Tibial nerve (tissue), 4 donors: ENCODE data around the gene ZNF606. TPM values are rescaled to one million over a fixed set of nuclear protein-coding genes. Genes with fewer than 3 reads are reported as not detected.
"Not testable (repeated sequence)": the region's sequence is repeated elsewhere in the genome, so short reads cannot be mapped to it uniquely, and the experiment has no call there.

Experiments
- DNase-seq, 2 donors: peaks; one replicate each; pipeline ENCODE4 v3.0.0-alpha.2; 2019; ENCODE audit warnings: low spot score in 2 of 2
- H3K27ac ChIP-seq, 4 donors: fragments of 200-600 bp; sonication (generic) in 3 of 4; one replicate each; pipeline ENCODE4 v1.5.1; 2017 to 2019; ENCODE audit warnings: mild to moderate bottlenecking in 1 of 4
- H3K27me3 ChIP-seq, 2 donors: fragments of 200-600 bp; sonication (generic) in 1 of 2; one replicate each; pipeline versions ENCODE4 v1.5.1 to v1.6.0; 2017 to 2019
- H3K36me3 ChIP-seq, 3 donors: fragments of 200-600 bp; sonication (generic); one replicate each; pipeline ENCODE4 v1.5.1; 2018 to 2019
- H3K4me1 ChIP-seq, 4 donors: fragments of 200-600 bp; sonication (generic) in 3 of 4; one replicate each; pipeline ENCODE4 v1.5.1; 2017 to 2019
- H3K4me3 ChIP-seq, 4 donors: fragments of 200-600 bp; sonication (generic) in 3 of 4; one replicate each; pipeline ENCODE4 v1.5.1; 2017 to 2019; ENCODE audit warnings: mild to moderate bottlenecking in 1 of 4, moderate library complexity in 1 of 4
- H3K9me3 ChIP-seq, 4 donors: fragments of 200-600 bp; sonication (generic) in 3 of 4; one replicate each; pipeline ENCODE4 v1.5.1; 2017 to 2019
- CTCF ChIP-seq, 5 experiments: fragments of 200-600 bp in 3 of 5; fragments of 450-650 bp in 2 of 5; sonication (generic) in 3 of 5; IDR thresholded peaks; one replicate each; pipeline ENCODE4 v1.5.1; 2016 to 2019; ENCODE audit warnings: antibody characterized with exemption in 5 of 5, mild to moderate bottlenecking in 3 of 5, moderate library complexity in 2 of 5
- EP300 ChIP-seq, 2 donors: sonication (generic); formaldehyde crosslinking; IDR thresholded peaks; one replicate each; pipeline ENCODE4 v1.6.1; 2017; ENCODE audit warnings: antibody characterized with exemption in 2 of 2, mild to moderate bottlenecking in 1 of 2
- POLR2A ChIP-seq, 2 donors: fragments of 450-650 bp; IDR thresholded peaks; one replicate each; pipeline ENCODE4 v1.6.1; 2017; ENCODE audit warnings: antibody characterized with exemption in 2 of 2, mild to moderate bottlenecking in 2 of 2, moderate library complexity in 2 of 2
- WGBS, 2 donors: methylation state at CpG; one replicate each; pipeline ENCODE4 v1.1.5; 2018; 5-methylcytosine and 5-hydroxymethylcytosine counted together
- total RNA-seq, 4 donors: library from RNA; depleted of rRNA; stranded (reverse); fragments of >200 nt; gene quantifications; one replicate each; pipeline ENCODE4 v1.1.0, GENCODE V29; 2016

ZNF606 gene
- total RNA-seq, 4 donors from 2014 or later: 24.6 to 44.4 (median 37.7) TPM

- WGBS, 2 donors: 44 to 53% methylated on average over 5 of the region's 5 CpGs
These were observed 11.5 kb upstream of the ZNF606 start for GRCh38 chr19:58014141-58014540.

GRCh38 chr19:58010507-58010906 lies 7.9 kb upstream of the ZNF606 start:
- peak overlapping the region in 1 of 4 donors; percentile 47 for H3K4me3 ChIP-seq
- peaks cover 0 to 97% (median 34%) of the 10 kb centered on the region in 4 donors for H3K9me3 ChIP-seq

More at GRCh38 chr19:58014141-58014540, 11.5 kb upstream of the ZNF606 start:
- no peak for DNase-seq
- no peak overlapping the region for H3K27ac ChIP-seq
- TF ChIP-seq CTCF (IDR thresholded peaks at IDR 0.05): no peak
- no peak for TF ChIP-seq EP300 (IDR thresholded peaks at IDR 0.05)
- TF ChIP-seq POLR2A (IDR thresholded peaks at IDR 0.05): no peak
- peaks cover 0 to 89% (median 16%) of the 10 kb centered on the region in 4 donors for H3K9me3 ChIP-seq
- H3K4me1 ChIP-seq: peaks cover 0 to 5% (median 0%) of the 10 kb centered on the region in 4 donors
- H3K36me3 ChIP-seq: peaks cover 0 to 26% (median 0%) of the 10 kb centered on the region in 3 donors
- H3K27me3 ChIP-seq: no peaks in the 10 kb centered on the region
- H3K4me3 ChIP-seq: no peak overlapping the region

GRCh38 chr19:58009666-58010301 lies 7.2 kb upstream of the ZNF606 start:
- TF ChIP-seq EP300 (IDR thresholded peaks at IDR 0.05) (peak in 1 of 2 donors; percentile 64), POLR2A (IDR thresholded peaks at IDR 0.05) (no peak), CTCF (IDR thresholded peaks at IDR 0.05) (no peak)
- 11 to 18% methylated on average over 26 to 41 of the region's 41 CpGs for whole genome bisulfite sequencing, 2 donors
- Histone ChIP-seq H3K4me3 (peak overlapping the region in 1 of 4 donors; percentile 47), H3K27ac (peak overlapping the region in 1 of 4 donors; percentile 70), H3K4me1 (peaks cover 0 to 6% (median 0%) of the 10 kb centered on the region in 4 donors), H3K36me3 (peaks cover 0 to 59% (median 15%) of the 10 kb centered on the region in 3 donors), H3K9me3 (peaks cover 0 to 97% (median 35%) of the 10 kb centered on the region in 4 donors), H3K27me3 (no peaks in the 10 kb centered on the region)
- DNase-seq: peak in 1 of 2 donors; percentile 61

More at GRCh38 chr19:58010507-58010906, 7.9 kb upstream of the ZNF606 start:
- DNase-seq: no peak
- no peak for TF ChIP-seq EP300 (IDR thresholded peaks at IDR 0.05)
- TF ChIP-seq CTCF (IDR thresholded peaks at IDR 0.05): no peak
- no peak for TF ChIP-seq POLR2A (IDR thresholded peaks at IDR 0.05)
- WGBS, 2 donors: 66 to 72% methylated on average over 21 to 22 of the region's 22 CpGs
- no peak overlapping the region for H3K27ac ChIP-seq
- H3K36me3 ChIP-seq: peaks cover 0 to 52% (median 10%) of the 10 kb centered on the region in 3 donors
- H3K4me1 ChIP-seq: peaks cover 0 to 6% (median 0%) of the 10 kb centered on the region in 4 donors
- no peaks in the 10 kb centered on the region for H3K27me3 ChIP-seq

GRCh38 chr19:58009301-58009665 lies 6.7 kb upstream of the ZNF606 start:
- DNase-seq: no peak
- Histone ChIP-seq H3K27me3 (no peaks in the 10 kb centered on the region), H3K36me3 (peaks cover 0 to 64% (median 20%) of the 10 kb centered on the region in 3 donors), H3K9me3 (peaks cover 0 to 100% (median 35%) of the 10 kb centered on the region in 4 donors), H3K27ac (no peak overlapping the region), H3K4me1 (peaks cover 0 to 6% (median 0%) of the 10 kb centered on the region in 4 donors), H3K4me3 (peak overlapping the region in 1 of 4 donors; percentile 47)
- WGBS, 2 donors: 2 to 10% methylated on average over 17 to 20 of the region's 21 CpGs
- no peak for TF ChIP-seq POLR2A (IDR thresholded peaks at IDR 0.05)
- TF ChIP-seq EP300 (IDR thresholded peaks at IDR 0.05): no peak
- TF ChIP-seq CTCF (IDR thresholded peaks at IDR 0.05): no peak

GRCh38 chr19:58008877-58009276 lies 6.3 kb upstream of the ZNF606 start:
- Histone ChIP-seq H3K9me3 (peaks cover 0 to 100% (median 35%) of the 10 kb centered on the region in 4 donors), H3K36me3 (peaks cover 0 to 68% (median 22%) of the 10 kb centered on the region in 3 donors)
- H3K4me1 ChIP-seq, H3K4me3 ChIP-seq, DNase-seq, H3K27me3 ChIP-seq, H3K27ac ChIP-seq: not testable (repeated sequence)
- 34 to 52% methylated on average over 10 of the region's 10 CpGs for WGBS, 2 donors
